Measurements from ENCODE around the gene JAZF1. TPM values are rescaled to one million over a fixed set of nuclear protein-coding genes. Genes with fewer than 3 reads are reported as not detected.

Gene JAZF1
- total and polyA plus RNA-seq, 2 of the 8 experiments (the other 6 are each of a cell fraction or from before 2014, with no cell fraction given), result 2.6 to 21.8 TPM

DNA sequence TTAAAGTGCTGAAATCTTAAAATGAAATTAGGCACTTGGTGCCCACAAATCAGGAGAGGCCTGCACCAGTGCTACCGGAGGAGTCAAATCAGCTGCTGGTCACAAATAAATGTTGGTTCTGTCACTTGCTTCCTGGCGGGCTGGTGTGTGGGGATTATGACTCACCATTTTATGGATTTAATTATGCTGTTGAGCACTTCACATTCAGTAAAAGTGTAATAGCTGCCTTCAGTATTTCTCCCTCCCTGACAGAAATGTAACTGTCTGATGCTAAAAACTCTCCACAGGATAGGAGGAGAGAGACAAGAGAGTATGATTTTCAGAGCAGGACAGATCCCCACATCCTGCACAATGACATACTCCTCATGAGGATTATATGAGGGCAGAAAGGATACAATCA is 186.0 kb downstream of the JAZF1 start:
- H3K79me2 ChIP-seq (ENCODE audit: control insufficient read depth in 1 of 2, insufficient read depth in 2 of 2, low read length in 2 of 2), result no peaks in the 10 kb centered on the region
- no peak overlapping the region for H3K18ac ChIP-seq (ENCODE audit: extremely low read depth, low read length)
- H3K23me2 ChIP-seq (ENCODE audit: low read depth, low read length), result no peaks in the 10 kb centered on the region
- ChIA-PET POLR2A (ENCODE audit: partially characterized antibody) (no interaction called here), CTCF (ENCODE audit: partially characterized antibody) (interaction anchor here (1.4 kb wide), 1 partner anchor 102 kb away, joined by 5 read pairs; no protein-coding TSS in a partner anchor)
- no peak for TF ChIP-seq PHF8 (conservative IDR thresholded peaks at IDR 0.05; ENCODE audit: low read depth, low read length)
- TF ChIP-seq CTBP2 (IDR thresholded peaks at IDR 0.05; ENCODE audit: borderline replicate concordance, insufficient read depth, insufficient read length, low read length), result no peak
- TF ChIP-seq JUND (IDR thresholded peaks at IDR 0.05; ENCODE audit: low read length), result no peak
- TF ChIP-seq TAF7 (optimal IDR thresholded peaks at IDR 0.05; ENCODE audit: borderline replicate concordance, low read depth, low read length), result no peak
- TF ChIP-seq EP300 (IDR thresholded peaks at IDR 0.05; ENCODE audit: borderline replicate concordance in 1 of 2, low read depth in 2 of 2, low read length in 2 of 2), result no peak
- TF ChIP-seq ASH2L (IDR thresholded peaks at IDR 0.05; ENCODE audit: low read length), result no peak
- no peak for TF ChIP-seq HDAC6 (IDR thresholded peaks at IDR 0.05; ENCODE audit: low read depth, low read length)
- no peak for TF ChIP-seq CBX5 (IDR thresholded peaks at IDR 0.05; ENCODE audit: low read depth, low read length)
- TF ChIP-seq POLR2AphosphoS5 (IDR thresholded peaks at IDR 0.05; ENCODE audit: low read depth, low read length), result no peak
- TF ChIP-seq JUN (IDR thresholded peaks at IDR 0.05; ENCODE audit: low read depth, low read length), result no peak
- no peak for TF ChIP-seq GABPA (IDR thresholded peaks at IDR 0.05; ENCODE audit: borderline replicate concordance, insufficient read depth, low read length)
- no peak for TF ChIP-seq SRF (IDR thresholded peaks at IDR 0.05; ENCODE audit: low read depth, low read length)
- no peak for TF ChIP-seq EGR1 (IDR thresholded peaks at IDR 0.05; ENCODE audit: borderline replicate concordance, low read depth, low read length)
- no peak for TF ChIP-seq SIN3A (conservative IDR thresholded peaks at IDR 0.05 in 1 of 2, IDR thresholded peaks at IDR 0.05 in 1 of 2; ENCODE audit: low read depth in 1 of 2, low read length in 2 of 2)
- TF ChIP-seq RBBP5 (IDR thresholded peaks at IDR 0.05; ENCODE audit: borderline replicate concordance, low read depth, low read length), result no peak
- no peak overlapping the region for H2AFZ ChIP-seq (ENCODE audit: low read length)
- H3K23ac ChIP-seq (ENCODE audit: insufficient read length), result no peak overlapping the region
- no peaks in the 10 kb centered on the region; the same call in 1 of the 2 replicates for H3K79me1 ChIP-seq (ENCODE audit: low read depth, low read length)
- no peak for FAIRE-seq
- no peak overlapping the region for H3K4me3 ChIP-seq (ENCODE audit: extremely low read depth in 1 of 4, insufficient read depth in 2 of 4, low read depth in 3 of 4, low read length in 4 of 4)
- WGBS, 2 experiments (ENCODE audit: extremely low coverage in 1 of 2, insufficient coverage in 1 of 2, insufficient read length in 1 of 2, insufficient replicate concordance in 2 of 2, low coverage in 1 of 2, low lambda C conversion rate in 2 of 2, missing lambda C conversion rate in 1 of 2), result 95% methylated on average over 2 of the region's 2 CpGs; no CpG with 5 or more reads in 1 of the 2 experiments
- H2BK20ac ChIP-seq (ENCODE audit: low read length), result no peak overlapping the region
- no peaks in the 10 kb centered on the region; a peak in 1 of 7 replicates for H3K4me1 ChIP-seq (replicated peaks in 1 of 4; ENCODE audit: control insufficient read depth in 3 of 4, insufficient read depth in 4 of 4, low read length in 3 of 4)
- H2BK120ac ChIP-seq (replicated peaks; ENCODE audit: low read depth, low read length), result no peak overlapping the region
- DNase-seq (ENCODE audit: low read depth in 1 of 2, low spot score in 2 of 2), result no peak
- no peak overlapping the region for H3K4me2 ChIP-seq (ENCODE audit: insufficient read depth in 1 of 2, low read depth in 2 of 2, low read length in 2 of 2)
- H3K9me3 ChIP-seq (ENCODE audit: insufficient read depth in 2 of 2, low read depth in 1 of 2, low read length in 1 of 2), result no peaks in the 10 kb centered on the region
- no peak overlapping the region for H2BK12ac ChIP-seq (ENCODE audit: low read depth, low read length)
- H2BK5ac ChIP-seq (ENCODE audit: low read depth, low read length), result no peak overlapping the region
- no peak overlapping the region for H3K14ac ChIP-seq (ENCODE audit: insufficient read length)
- H4K20me1 ChIP-seq (replicated peaks in 1 of 2; ENCODE audit: control insufficient read depth in 1 of 2, insufficient read depth in 2 of 2, low read length in 2 of 2), result no peaks in the 10 kb centered on the region
- H3K56ac ChIP-seq (replicated peaks; ENCODE audit: insufficient read length, low read depth, low read length), result no peak overlapping the region
- no peak overlapping the region for H4K91ac ChIP-seq (replicated peaks; ENCODE audit: insufficient read length, low read length)
- H3K4ac ChIP-seq (replicated peaks; ENCODE audit: insufficient read length, low read depth, low read length), result no peak overlapping the region
- H4K5ac ChIP-seq (ENCODE audit: insufficient read length, low read depth, low read length), result no peak overlapping the region
- no peaks in the 10 kb centered on the region for H3K27me3 ChIP-seq (replicated peaks in 1 of 4; ENCODE audit: control insufficient read depth in 3 of 4, extremely low read depth in 1 of 4, insufficient read depth in 3 of 4, low read length in 3 of 4)
- H3K36me3 ChIP-seq (ENCODE audit: control insufficient read depth in 2 of 4, insufficient read depth in 4 of 4, low read length in 3 of 4), result no peaks in the 10 kb centered on the region
- no peak overlapping the region for H4K8ac ChIP-seq (ENCODE audit: extremely low read depth, insufficient read depth, low read length)
- H3K9ac ChIP-seq (replicated peaks in 1 of 4; ENCODE audit: extremely low read depth in 1 of 4, low read depth in 3 of 4, low read length in 3 of 4), result no peak overlapping the region
- no peak overlapping the region for H2AK5ac ChIP-seq (ENCODE audit: low read depth, low read length)
- H3K27ac ChIP-seq (ENCODE audit: low read depth, low read length), result no peak overlapping the region
- H2BK15ac ChIP-seq (ENCODE audit: low read length), result no peak overlapping the region

Measured in H1 (cell line).